ENCODE data around the gene ANLN.

GRCh38 chr7:36349626-36350025, 40.0 kb upstream of the ANLN start:
- no peak for TF ChIP-seq POLR2AphosphoS5 (IDR thresholded peaks at IDR 0.05; ENCODE audit: low read depth, low read length)
- no peak for TF ChIP-seq CTCF (IDR thresholded peaks at IDR 0.05)
- no peak for TF ChIP-seq TCF7L2 (IDR thresholded peaks at IDR 0.05; ENCODE audit: low read depth, low read length)
- no peak for TF ChIP-seq REST (IDR thresholded peaks at IDR 0.05; ENCODE audit: insufficient read depth in 1 of 2, low read depth in 2 of 2, low read length in 1 of 2)
- TF ChIP-seq SIN3A (IDR thresholded peaks at IDR 0.05; ENCODE audit: borderline replicate concordance, insufficient read depth, low read depth, low read length), result no peak

Data from Panc1 (cell line).